NB4 (cell line): ENCODE data around the gene ASCC1.

Source experiments
- CTCF ChIP-seq: IDR thresholded peaks from one replicate; pipeline ENCODE4 v1.5.1; 2012; ENCODE audit warnings: low read depth, low read length
- MAX ChIP-seq: IDR thresholded peaks from 2 replicates; pipeline ENCODE4 v1.6.1; 2011; ENCODE audit warnings: low read depth, low read length
- MYC ChIP-seq: IDR thresholded peaks from 2 replicates; pipeline ENCODE4 v1.6.1; 2011; ENCODE audit warnings: low read depth, low read length
- POLR2A ChIP-seq: IDR thresholded peaks from 2 replicates; pipeline ENCODE4 v1.6.1; 2011; ENCODE audit warnings: mild to moderate bottlenecking; ENCODE audit not compliant: insufficient read length; ENCODE audit errors: extremely low read depth

- TF ChIP-seq CTCF (no peak), MAX (no peak), POLR2A (no peak), MYC (no peak)
These were observed 15.2 kb downstream of the ASCC1 start for GRCh38 chr10:72200883-72201282.
